ENCODE data around the gene MSI2. TPM values are rescaled to one million over a fixed set of nuclear protein-coding genes. Genes with fewer than 3 reads are reported as not detected.

The MSI2 gene
- total and polyA plus RNA-seq, 9 of the 15 experiments (the other 6 are each of a cell fraction or from before 2014, with no cell fraction given), result 4.6 to 61.8 (median 42.4) TPM

DNA sequence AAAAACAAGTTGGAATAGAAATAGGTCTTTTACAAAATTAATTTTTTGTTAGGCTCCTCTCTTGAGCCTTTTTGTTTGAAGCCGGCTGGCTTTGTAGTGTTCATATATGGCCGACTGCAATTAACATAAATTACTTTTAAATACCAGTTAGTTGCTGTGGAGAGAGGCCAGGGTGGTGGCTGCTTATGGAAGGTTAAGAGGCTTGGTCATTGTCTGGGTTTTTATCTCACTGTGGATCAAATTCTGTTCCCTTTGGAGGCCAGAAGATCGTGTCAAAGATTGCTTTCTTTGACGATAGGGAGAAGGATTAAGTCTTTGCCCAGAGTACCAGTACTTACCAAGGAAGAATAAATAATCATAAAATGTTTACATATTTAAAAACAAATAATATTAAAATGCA is 39.9 kb downstream of the MSI2 start (continued):
- TF ChIP-seq, protein P1, sequence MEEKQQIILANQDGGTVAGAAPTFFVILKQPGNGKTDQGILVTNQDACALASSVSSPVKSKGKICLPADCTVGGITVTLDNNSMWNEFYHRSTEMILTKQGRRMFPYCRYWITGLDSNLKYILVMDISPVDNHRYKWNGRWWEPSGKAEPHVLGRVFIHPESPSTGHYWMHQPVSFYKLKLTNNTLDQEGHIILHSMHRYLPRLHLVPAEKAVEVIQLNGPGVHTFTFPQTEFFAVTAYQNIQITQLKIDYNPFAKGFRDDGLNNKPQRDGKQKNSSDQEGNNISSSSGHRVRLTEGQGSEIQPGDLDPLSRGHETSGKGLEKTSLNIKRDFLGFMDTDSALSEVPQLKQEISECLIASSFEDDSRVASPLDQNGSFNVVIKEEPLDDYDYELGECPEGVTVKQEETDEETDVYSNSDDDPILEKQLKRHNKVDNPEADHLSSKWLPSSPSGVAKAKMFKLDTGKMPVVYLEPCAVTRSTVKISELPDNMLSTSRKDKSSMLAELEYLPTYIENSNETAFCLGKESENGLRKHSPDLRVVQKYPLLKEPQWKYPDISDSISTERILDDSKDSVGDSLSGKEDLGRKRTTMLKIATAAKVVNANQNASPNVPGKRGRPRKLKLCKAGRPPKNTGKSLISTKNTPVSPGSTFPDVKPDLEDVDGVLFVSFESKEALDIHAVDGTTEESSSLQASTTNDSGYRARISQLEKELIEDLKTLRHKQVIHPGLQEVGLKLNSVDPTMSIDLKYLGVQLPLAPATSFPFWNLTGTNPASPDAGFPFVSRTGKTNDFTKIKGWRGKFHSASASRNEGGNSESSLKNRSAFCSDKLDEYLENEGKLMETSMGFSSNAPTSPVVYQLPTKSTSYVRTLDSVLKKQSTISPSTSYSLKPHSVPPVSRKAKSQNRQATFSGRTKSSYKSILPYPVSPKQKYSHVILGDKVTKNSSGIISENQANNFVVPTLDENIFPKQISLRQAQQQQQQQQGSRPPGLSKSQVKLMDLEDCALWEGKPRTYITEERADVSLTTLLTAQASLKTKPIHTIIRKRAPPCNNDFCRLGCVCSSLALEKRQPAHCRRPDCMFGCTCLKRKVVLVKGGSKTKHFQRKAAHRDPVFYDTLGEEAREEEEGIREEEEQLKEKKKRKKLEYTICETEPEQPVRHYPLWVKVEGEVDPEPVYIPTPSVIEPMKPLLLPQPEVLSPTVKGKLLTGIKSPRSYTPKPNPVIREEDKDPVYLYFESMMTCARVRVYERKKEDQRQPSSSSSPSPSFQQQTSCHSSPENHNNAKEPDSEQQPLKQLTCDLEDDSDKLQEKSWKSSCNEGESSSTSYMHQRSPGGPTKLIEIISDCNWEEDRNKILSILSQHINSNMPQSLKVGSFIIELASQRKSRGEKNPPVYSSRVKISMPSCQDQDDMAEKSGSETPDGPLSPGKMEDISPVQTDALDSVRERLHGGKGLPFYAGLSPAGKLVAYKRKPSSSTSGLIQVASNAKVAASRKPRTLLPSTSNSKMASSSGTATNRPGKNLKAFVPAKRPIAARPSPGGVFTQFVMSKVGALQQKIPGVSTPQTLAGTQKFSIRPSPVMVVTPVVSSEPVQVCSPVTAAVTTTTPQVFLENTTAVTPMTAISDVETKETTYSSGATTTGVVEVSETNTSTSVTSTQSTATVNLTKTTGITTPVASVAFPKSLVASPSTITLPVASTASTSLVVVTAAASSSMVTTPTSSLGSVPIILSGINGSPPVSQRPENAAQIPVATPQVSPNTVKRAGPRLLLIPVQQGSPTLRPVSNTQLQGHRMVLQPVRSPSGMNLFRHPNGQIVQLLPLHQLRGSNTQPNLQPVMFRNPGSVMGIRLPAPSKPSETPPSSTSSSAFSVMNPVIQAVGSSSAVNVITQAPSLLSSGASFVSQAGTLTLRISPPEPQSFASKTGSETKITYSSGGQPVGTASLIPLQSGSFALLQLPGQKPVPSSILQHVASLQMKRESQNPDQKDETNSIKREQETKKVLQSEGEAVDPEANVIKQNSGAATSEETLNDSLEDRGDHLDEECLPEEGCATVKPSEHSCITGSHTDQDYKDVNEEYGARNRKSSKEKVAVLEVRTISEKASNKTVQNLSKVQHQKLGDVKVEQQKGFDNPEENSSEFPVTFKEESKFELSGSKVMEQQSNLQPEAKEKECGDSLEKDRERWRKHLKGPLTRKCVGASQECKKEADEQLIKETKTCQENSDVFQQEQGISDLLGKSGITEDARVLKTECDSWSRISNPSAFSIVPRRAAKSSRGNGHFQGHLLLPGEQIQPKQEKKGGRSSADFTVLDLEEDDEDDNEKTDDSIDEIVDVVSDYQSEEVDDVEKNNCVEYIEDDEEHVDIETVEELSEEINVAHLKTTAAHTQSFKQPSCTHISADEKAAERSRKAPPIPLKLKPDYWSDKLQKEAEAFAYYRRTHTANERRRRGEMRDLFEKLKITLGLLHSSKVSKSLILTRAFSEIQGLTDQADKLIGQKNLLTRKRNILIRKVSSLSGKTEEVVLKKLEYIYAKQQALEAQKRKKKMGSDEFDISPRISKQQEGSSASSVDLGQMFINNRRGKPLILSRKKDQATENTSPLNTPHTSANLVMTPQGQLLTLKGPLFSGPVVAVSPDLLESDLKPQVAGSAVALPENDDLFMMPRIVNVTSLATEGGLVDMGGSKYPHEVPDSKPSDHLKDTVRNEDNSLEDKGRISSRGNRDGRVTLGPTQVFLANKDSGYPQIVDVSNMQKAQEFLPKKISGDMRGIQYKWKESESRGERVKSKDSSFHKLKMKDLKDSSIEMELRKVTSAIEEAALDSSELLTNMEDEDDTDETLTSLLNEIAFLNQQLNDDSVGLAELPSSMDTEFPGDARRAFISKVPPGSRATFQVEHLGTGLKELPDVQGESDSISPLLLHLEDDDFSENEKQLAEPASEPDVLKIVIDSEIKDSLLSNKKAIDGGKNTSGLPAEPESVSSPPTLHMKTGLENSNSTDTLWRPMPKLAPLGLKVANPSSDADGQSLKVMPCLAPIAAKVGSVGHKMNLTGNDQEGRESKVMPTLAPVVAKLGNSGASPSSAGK (IDR thresholded peaks at IDR 0.05), result no peak
- TF ChIP-seq TFAM (CRISPR knock-in tag; conservative IDR thresholded peaks at IDR 0.05), result no peak
- TF ChIP-seq, protein P2, sequence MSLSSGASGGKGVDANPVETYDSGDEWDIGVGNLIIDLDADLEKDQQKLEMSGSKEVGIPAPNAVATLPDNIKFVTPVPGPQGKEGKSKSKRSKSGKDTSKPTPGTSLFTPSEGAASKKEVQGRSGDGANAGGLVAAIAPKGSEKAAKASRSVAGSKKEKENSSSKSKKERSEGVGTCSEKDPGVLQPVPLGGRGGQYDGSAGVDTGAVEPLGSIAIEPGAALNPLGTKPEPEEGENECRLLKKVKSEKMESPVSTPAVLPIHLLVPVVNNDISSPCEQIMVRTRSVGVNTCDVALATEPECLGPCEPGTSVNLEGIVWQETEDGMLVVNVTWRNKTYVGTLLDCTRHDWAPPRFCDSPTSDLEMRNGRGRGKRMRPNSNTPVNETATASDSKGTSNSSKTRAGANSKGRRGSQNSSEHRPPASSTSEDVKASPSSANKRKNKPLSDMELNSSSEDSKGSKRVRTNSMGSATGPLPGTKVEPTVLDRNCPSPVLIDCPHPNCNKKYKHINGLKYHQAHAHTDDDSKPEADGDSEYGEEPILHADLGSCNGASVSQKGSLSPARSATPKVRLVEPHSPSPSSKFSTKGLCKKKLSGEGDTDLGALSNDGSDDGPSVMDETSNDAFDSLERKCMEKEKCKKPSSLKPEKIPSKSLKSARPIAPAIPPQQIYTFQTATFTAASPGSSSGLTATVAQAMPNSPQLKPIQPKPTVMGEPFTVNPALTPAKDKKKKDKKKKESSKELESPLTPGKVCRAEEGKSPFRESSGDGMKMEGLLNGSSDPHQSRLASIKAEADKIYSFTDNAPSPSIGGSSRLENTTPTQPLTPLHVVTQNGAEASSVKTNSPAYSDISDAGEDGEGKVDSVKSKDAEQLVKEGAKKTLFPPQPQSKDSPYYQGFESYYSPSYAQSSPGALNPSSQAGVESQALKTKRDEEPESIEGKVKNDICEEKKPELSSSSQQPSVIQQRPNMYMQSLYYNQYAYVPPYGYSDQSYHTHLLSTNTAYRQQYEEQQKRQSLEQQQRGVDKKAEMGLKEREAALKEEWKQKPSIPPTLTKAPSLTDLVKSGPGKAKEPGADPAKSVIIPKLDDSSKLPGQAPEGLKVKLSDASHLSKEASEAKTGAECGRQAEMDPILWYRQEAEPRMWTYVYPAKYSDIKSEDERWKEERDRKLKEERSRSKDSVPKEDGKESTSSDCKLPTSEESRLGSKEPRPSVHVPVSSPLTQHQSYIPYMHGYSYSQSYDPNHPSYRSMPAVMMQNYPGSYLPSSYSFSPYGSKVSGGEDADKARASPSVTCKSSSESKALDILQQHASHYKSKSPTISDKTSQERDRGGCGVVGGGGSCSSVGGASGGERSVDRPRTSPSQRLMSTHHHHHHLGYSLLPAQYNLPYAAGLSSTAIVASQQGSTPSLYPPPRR (CRISPR knock-in tag; IDR thresholded peaks at IDR 0.05; ENCODE audit: borderline replicate concordance), result no peak
- TF ChIP-seq CBX3 (IDR thresholded peaks at IDR 0.05; ENCODE audit: borderline replicate concordance in 1 of 2, low read length in 2 of 2), result no peak
- no peak for TF ChIP-seq KLF16 (IDR thresholded peaks at IDR 0.05)
- TF ChIP-seq TCFL5 (CRISPR knock-in tag; conservative IDR thresholded peaks at IDR 0.05), result no peak
- no peak for TF ChIP-seq SNIP1 (IDR thresholded peaks at IDR 0.05; ENCODE audit: low read depth)
- no peak for TF ChIP-seq KLF6 (CRISPR knock-in tag; IDR thresholded peaks at IDR 0.05; ENCODE audit: borderline replicate concordance)
- no peak for TF ChIP-seq ZNF239 (CRISPR knock-in tag; IDR thresholded peaks at IDR 0.05)
- TF ChIP-seq ESRRA (IDR thresholded peaks at IDR 0.05; ENCODE audit: borderline replicate concordance, low read depth), result no peak
- TF ChIP-seq JUND (IDR thresholded peaks at IDR 0.05; ENCODE audit: borderline replicate concordance, low read depth, low read length), result no peak
- no peak for TF ChIP-seq JUND (tag; IDR thresholded peaks at IDR 0.05; ENCODE audit: borderline replicate concordance, low read depth, low read length)

Measured in K562 (cell line).